ENCODE measurements around the gene LRRC37B. TPM values are rescaled to one million over a fixed set of nuclear protein-coding genes. Genes with fewer than 3 reads are reported as not detected.
"Not testable (repeated sequence)": the region's sequence is repeated elsewhere in the genome, so short reads cannot be mapped to it uniquely, and the experiment has no call there.

The LRRC37B gene
- total RNA-seq, 4 donors from 2014 or later, result 12.0 to 105 (median 24.9) TPM

DNA sequence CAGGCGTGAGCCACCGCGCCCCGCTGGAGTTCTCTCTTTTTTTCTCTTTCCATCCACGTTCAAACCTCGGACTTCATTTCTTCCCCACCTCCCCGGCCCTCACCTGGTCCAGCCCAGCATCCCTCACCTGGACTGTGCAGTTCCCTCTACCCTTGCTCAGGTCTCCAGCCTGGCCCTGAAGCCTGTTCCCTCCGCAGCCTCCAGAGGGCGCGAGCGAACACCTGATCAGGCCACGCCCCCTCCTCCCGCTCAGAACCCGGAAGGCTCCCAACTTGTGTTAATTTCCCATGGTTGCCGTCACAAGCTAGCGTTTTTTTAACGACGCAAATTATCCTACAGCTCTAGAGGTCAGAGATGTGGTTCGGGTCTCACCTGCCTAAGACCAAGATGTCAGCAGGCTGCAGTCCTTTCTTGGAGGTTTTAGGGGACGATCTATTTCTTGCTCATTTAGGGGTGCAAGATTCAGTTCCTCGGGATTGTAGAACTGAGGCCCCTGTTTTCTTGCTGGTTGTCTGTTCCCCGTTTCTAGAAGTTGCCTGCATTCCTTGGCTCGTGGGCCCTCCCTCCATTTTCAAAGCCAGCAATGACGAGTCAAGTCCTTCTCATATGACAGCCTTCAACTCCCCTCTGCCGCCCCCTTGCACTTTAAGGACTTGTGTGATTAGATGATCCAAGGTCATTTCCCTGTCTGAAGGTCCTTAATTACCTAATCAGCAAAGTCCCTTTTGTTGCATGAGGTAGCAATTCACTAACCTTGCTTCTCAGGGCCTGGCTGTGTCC lies 59.9 kb downstream of the LRRC37B start:
- H3K4me3 ChIP-seq; H3K9me3 ChIP-seq; H3K27me3 ChIP-seq; intact Hi-C loops (cut with DNase I; ENCODE audit: low total_unique reads); H3K4me1 ChIP-seq; H3K27ac ChIP-seq; H3K36me3 ChIP-seq: not testable (repeated sequence)
- TF ChIP-seq, protein P1, sequence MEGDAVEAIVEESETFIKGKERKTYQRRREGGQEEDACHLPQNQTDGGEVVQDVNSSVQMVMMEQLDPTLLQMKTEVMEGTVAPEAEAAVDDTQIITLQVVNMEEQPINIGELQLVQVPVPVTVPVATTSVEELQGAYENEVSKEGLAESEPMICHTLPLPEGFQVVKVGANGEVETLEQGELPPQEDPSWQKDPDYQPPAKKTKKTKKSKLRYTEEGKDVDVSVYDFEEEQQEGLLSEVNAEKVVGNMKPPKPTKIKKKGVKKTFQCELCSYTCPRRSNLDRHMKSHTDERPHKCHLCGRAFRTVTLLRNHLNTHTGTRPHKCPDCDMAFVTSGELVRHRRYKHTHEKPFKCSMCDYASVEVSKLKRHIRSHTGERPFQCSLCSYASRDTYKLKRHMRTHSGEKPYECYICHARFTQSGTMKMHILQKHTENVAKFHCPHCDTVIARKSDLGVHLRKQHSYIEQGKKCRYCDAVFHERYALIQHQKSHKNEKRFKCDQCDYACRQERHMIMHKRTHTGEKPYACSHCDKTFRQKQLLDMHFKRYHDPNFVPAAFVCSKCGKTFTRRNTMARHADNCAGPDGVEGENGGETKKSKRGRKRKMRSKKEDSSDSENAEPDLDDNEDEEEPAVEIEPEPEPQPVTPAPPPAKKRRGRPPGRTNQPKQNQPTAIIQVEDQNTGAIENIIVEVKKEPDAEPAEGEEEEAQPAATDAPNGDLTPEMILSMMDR (IDR thresholded peaks at IDR 0.05), result peak in 2 of 4 experiments; percentile 39 to 42
- DNase-seq, result peak; percentile 23 to 43

DNA sequence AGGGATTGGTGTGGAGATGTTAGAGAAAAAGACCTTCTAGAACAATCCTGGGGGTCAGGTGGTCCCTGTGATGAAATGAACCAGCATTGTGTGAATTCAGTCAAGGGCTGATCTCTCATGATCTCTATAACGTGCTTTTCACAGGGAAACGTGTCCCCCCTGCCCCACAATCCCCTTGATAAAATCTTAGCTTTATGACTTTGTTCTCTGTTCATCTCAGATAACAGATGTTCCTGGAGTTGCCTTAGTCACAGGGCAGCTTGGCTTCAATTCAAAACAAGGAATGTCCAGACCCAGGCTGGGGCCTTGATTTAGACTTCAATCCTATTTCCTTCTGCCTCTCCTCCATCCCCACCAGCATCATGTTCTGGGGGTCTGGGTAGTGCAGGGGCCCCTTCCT lies 61.9 kb downstream of the LRRC37B start:
- intact Hi-C loops (cut with DNase I; ENCODE audit: low total_unique reads); H3K27me3 ChIP-seq; H3K27ac ChIP-seq; H3K36me3 ChIP-seq; DNase-seq; H3K4me3 ChIP-seq; H3K4me1 ChIP-seq; H3K9me3 ChIP-seq: not testable (repeated sequence)

DNA sequence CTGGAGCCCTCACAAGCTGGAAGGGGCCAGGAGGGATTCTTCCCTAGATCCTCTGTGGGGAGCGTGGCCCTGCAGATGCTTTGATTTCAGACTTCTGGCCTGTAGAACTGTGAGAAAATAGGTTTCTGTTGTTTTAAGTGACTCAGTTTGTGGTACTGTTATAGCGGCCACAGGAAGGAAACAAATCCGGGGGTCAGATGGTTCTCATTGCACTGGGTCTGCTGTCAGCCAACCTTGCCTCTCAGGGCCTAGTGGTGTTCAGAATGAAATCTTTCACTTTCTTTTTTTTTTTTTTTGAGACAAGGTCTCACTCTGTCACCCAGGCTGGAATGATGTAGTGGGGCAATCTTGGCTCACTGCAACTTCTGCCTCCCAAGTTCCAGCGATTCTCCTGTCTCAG lies 64.8 kb downstream of the LRRC37B start:
- intact Hi-C loops (cut with DNase I; ENCODE audit: low total_unique reads); H3K27ac ChIP-seq; H3K9me3 ChIP-seq; H3K4me3 ChIP-seq; H3K27me3 ChIP-seq; H3K36me3 ChIP-seq; DNase-seq; H3K4me1 ChIP-seq: not testable (repeated sequence)

DNA sequence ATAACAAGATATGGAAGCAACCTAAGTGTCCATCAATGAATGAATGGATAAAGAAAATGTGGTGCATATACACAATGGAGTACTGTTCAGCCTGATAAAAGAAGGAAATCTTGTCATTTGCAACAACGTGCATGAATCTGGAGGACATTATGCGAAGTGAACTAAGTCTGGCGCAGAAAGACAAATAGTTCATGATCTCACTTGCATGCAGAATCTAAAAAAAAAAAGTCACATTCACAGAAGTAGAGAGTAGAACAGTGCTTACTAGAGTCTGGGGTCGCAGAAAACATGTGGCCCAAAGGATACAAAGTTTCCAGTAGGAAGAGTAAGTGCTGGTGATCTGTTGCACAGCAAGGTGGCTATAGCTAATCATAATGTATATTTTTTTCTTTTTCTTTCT lies 65.9 kb downstream of the LRRC37B start:
- H3K4me3 ChIP-seq; H3K27me3 ChIP-seq; H3K27ac ChIP-seq; intact Hi-C loops (cut with DNase I; ENCODE audit: low total_unique reads); H3K4me1 ChIP-seq; DNase-seq; H3K9me3 ChIP-seq; H3K36me3 ChIP-seq: not testable (repeated sequence)

DNA sequence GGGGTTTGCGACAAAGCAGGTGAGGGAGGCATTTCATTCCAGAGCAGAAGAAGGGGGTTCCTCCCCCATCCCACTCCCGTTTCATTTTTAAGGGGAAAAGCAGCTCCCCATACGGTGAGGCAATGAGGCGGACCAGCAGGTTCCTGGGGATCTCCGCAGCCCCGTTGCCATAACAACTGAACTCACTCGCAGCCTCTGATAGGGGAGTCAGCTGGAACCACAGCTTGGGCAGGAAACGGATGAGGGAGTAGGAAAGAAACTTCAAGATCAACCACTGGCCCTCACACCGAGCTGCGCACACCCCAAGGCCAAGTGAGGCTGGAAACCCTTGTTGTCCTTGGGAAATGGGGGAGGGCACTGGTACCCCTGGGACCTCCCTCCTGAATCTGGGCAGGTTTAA lies 72.6 kb downstream of the LRRC37B start:
- H3K27me3 ChIP-seq; H3K36me3 ChIP-seq; H3K4me1 ChIP-seq; intact Hi-C loops (cut with DNase I; ENCODE audit: low total_unique reads); H3K9me3 ChIP-seq: not testable (repeated sequence)
- DNase-seq, result peak; percentile 38 to 51
- peak overlapping the region in 1 of 2 donors; percentile 6 for H3K4me3 ChIP-seq
- peak overlapping the region in 1 of 2 donors; percentile 29 for H3K27ac ChIP-seq

DNA sequence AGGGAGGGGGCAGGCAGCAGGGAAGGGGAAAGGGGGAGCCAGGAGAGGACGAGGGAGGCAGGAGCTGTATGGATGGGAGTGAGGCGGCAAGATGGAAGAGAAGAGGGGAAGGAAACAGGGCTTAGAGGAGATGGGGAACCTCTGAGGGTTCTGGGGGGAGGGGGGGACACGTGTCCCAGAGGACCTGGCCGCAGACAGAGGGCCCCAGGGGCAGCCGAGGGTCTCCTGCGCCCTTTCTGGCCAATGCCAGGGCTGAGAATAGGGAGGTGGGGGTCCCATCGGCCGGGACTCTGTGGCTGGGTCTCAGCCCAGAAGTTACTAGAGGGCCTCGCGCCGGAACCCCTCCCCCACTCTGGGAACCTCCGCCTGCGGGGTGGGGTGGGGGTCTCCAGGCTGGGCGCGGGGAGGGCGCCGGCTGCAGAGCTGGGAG lies 76.4 kb downstream of the LRRC37B start:
- H3K27me3 ChIP-seq; H3K36me3 ChIP-seq; H3K9me3 ChIP-seq; DNase-seq; H3K4me1 ChIP-seq; intact Hi-C loops (cut with DNase I; ENCODE audit: low total_unique reads): not testable (repeated sequence)
- Histone ChIP-seq H3K4me3 (peak overlapping the region; percentile 45 to 53), H3K27ac (peak overlapping the region; percentile 63 to 64)

DNA sequence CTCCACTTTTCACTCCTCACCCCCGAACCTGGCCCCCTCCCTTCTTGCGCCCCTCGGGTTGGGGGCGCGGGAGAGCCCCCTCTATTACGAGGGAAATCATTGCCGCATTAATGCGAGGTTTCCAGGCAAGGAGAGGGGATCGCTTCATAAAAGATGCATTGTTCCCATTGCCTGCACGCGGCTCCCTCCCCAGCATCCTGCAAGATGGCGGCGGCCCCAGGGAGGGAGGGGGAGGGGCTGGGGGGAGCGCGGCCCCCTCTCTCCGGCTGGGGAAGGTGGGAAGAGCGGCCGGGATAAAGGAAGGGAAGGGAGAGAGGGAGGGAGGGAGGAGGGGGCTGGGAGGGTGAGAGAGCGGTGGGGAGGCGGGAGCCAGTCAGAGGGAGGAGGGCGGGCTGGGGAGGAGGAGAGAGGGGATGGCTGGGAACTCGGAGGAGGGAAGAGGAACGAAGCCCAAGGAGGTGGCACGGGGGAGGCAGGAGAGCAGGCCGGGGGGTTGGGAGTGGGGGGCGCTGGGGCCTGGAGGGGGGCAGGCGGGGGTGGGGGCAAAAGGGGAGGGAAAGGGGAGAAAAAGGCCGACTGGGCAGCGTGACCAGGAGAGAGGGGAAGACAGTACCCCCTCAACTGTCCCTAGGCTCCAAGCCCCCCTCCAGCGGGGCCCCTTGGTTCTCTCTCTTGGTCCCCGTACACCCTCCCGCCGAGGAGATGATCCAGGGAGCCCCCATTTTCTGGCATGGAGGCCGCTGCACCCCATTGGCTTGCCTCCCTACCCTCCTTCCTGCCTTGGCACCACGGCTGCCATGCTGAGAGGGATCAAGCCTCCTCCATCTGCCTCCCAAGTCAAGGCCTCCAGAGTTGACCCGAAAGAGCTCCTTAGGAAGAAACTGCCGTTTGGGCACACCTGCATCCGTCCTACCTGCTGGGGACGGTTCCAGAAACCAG lies 77.1 kb downstream of the LRRC37B start:
- peak overlapping the region; percentile 45 to 53 for H3K4me3 ChIP-seq
- DNase-seq, result peak; percentile 33 to 57
- H3K27ac ChIP-seq, result peak overlapping the region; percentile 63 to 64
- H3K27me3 ChIP-seq; H3K4me1 ChIP-seq; H3K36me3 ChIP-seq; H3K9me3 ChIP-seq; intact Hi-C loops (cut with DNase I; ENCODE audit: low total_unique reads): not testable (repeated sequence)

DNA sequence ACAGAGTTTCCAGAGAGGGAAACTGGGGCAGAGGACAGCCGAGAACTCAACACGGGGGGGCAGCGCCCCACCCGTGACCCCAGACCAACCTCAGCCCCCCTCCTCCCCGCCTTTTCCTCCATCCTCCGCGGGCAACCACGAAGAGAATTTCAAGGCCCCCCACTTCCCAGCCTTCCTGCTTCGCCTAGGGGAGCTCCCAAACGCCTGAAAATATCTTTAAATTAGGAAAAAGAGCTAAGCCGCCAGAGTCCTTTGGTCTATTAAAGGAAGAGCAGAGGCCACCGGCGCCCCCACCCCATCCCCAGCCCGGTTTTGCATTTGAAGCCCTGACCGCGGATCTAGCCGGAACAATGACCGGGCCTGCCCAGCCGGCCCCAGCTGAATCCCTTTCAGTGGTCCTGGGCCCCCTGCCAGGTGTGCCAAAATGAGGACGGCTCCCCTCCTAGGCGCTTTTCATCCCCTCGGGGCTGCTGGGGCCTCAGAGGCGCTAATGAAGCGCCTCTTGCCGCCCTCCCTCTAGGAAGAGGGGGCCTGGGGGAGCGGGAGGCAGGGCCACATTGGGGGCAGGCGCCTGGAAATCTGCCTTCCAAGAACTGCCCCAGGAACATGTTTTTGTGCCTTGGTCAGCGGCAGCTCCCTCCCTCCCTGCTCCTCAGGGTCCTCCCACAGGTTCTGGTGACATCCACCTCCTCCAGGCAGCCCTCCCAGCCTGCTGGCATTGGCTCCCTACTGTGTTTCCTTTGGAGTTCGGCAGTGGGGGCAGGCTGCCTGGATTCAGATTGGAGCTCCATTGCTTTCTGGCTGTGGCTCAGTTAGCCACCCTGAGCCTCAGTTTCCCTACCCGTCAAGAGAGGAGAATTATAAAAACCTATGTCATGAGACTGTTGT lies 78.0 kb downstream of the LRRC37B start:
- H3K9me3 ChIP-seq; H3K36me3 ChIP-seq; DNase-seq; intact Hi-C loops (cut with DNase I; ENCODE audit: low total_unique reads); H3K4me3 ChIP-seq; H3K27ac ChIP-seq; H3K4me1 ChIP-seq; H3K27me3 ChIP-seq: not testable (repeated sequence)

DNA sequence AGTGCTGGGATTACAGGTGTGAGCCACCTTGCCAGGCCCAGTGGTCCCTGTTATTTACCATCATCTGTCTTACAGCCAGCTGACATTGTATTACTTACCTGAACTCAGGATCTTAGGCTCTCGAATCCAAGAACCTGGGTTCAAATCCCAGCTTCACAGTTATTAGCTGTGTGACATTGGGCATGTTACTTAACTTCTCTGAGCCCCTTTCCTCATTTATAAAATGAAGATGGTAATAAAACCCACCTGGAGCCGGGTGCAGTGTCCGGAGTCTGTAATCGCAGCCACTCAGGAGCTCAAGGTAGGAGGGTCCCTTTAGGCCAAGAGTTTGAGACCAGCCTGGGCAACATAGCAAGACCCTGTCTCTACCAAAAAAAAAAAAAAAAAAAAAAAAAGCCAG lies 79.7 kb downstream of the LRRC37B start:
- intact Hi-C loops (cut with DNase I; ENCODE audit: low total_unique reads); H3K36me3 ChIP-seq; H3K9me3 ChIP-seq; H3K4me1 ChIP-seq; H3K4me3 ChIP-seq; H3K27me3 ChIP-seq; DNase-seq; H3K27ac ChIP-seq: not testable (repeated sequence)

DNA sequence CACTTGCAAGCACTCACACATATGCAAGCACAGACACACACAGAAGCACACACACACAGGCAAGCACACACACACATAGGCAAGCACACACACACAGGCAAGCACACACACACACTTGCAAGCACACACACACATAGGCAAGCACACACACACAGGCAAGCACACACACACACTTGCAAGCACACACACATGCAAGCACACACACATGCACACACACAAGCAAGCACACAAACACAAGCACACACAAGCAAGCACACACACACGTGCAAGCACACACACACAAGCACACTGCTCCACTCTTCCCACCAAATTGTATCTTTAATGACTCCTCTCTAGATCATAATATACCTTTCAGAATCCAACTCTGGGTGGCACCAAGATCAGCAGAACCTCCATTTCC lies 84.9 kb downstream of the LRRC37B start:
- H3K36me3 ChIP-seq; H3K4me3 ChIP-seq; H3K9me3 ChIP-seq; H3K4me1 ChIP-seq; H3K27me3 ChIP-seq; intact Hi-C loops (cut with DNase I; ENCODE audit: low total_unique reads); H3K27ac ChIP-seq; DNase-seq: not testable (repeated sequence)
